ENCODE measurements around the gene SPATA20. TPM values are rescaled to one million over a fixed set of nuclear protein-coding genes. Genes with fewer than 3 reads are reported as not detected.

The SPATA20 gene
- total and polyA plus RNA-seq, 2 of the 13 experiments (the other 11 are each of a cell fraction or from before 2014, with no cell fraction given): 36.1 to 64.8 TPM

DNA sequence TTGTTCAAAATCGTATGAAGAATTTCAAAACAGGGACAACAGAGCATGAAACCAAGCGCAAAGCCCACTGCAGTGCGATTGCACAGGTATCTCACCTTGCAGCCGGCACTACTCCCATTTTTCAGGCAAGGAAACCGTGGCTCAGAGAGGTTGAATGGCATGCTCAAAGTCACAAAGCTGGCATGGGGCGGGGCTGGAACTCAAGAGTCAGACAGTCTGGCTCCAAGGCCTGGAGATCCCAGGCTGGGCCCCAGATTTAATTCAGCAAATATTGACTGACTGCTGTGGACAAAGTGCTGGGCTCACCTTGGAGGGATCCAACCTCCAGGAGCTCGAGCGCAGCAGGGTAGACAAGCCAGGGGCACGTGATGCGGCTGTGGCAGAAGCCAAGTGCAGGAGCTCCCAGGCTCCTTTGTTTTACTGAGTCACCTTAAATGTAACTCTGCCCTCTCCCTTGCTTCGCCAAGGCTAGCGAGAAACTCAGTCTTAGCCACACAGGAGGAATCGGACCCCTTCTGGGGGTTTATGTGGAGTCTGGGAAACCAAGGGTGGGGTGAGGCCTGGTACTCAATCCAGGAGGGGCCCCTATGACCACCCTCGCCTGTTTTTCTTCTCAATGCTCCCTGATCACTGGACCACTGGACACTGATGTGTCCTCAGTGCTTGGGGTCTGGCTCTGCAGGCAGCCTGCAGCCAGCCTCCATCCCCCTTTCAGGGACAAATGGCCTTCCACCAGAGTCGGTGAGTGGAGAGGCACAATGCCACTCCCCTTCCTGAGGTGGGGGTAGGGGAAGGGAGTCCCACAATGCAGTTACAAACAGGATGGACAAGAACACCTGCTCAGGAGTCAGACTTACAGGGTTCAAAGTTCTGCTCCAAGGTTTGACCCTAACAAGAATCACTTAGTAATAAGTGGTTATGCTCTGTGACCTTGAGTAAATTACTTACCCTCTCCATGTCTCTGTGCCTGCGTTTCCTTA lies 3.9 kb upstream of the SPATA20 start (continued):
- TF ChIP-seq, protein P1, sequence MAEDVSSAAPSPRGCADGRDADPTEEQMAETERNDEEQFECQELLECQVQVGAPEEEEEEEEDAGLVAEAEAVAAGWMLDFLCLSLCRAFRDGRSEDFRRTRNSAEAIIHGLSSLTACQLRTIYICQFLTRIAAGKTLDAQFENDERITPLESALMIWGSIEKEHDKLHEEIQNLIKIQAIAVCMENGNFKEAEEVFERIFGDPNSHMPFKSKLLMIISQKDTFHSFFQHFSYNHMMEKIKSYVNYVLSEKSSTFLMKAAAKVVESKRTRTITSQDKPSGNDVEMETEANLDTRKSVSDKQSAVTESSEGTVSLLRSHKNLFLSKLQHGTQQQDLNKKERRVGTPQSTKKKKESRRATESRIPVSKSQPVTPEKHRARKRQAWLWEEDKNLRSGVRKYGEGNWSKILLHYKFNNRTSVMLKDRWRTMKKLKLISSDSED (CRISPR knock-in tag; IDR thresholded peaks at IDR 0.05): no peak
- TF ChIP-seq FOSL1 (CRISPR knock-in tag; IDR thresholded peaks at IDR 0.05; ENCODE audit: borderline replicate concordance) (peak; percentile 57; the same call in 1 of the 2 replicates), FOXA3 (CRISPR knock-in tag; IDR thresholded peaks at IDR 0.05) (peak; percentile 95), ZNF263 (CRISPR knock-in tag; IDR thresholded peaks at IDR 0.05) (peak; percentile 76), HNRNPH1 (optimal IDR thresholded peaks at IDR 0.05; ENCODE audit: low read depth, low read length) (no peak), SP4 (CRISPR knock-in tag; IDR thresholded peaks at IDR 0.05) (no peak), KDM3A (CRISPR knock-in tag; IDR thresholded peaks at IDR 0.05; ENCODE audit: low read depth) (peak; percentile 77), ZNF883 (CRISPR knock-in tag; IDR thresholded peaks at IDR 0.05; ENCODE audit: not compliant biosample characterization) (no peak), KDM6A (CRISPR knock-in tag; IDR thresholded peaks at IDR 0.05; ENCODE audit: low read depth) (peak; percentile 96), ATAD3A (CRISPR knock-in tag; IDR thresholded peaks at IDR 0.05) (no peak), ZFP41 (CRISPR knock-in tag; IDR thresholded peaks at IDR 0.05; ENCODE audit: borderline replicate concordance) (no peak)
- TF ChIP-seq, protein P2, sequence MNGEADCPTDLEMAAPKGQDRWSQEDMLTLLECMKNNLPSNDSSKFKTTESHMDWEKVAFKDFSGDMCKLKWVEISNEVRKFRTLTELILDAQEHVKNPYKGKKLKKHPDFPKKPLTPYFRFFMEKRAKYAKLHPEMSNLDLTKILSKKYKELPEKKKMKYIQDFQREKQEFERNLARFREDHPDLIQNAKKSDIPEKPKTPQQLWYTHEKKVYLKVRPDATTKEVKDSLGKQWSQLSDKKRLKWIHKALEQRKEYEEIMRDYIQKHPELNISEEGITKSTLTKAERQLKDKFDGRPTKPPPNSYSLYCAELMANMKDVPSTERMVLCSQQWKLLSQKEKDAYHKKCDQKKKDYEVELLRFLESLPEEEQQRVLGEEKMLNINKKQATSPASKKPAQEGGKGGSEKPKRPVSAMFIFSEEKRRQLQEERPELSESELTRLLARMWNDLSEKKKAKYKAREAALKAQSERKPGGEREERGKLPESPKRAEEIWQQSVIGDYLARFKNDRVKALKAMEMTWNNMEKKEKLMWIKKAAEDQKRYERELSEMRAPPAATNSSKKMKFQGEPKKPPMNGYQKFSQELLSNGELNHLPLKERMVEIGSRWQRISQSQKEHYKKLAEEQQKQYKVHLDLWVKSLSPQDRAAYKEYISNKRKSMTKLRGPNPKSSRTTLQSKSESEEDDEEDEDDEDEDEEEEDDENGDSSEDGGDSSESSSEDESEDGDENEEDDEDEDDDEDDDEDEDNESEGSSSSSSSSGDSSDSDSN (CRISPR knock-in tag; IDR thresholded peaks at IDR 0.05): peak; percentile 33; the same call in 1 of the 2 replicates
- TF ChIP-seq, protein P3, sequence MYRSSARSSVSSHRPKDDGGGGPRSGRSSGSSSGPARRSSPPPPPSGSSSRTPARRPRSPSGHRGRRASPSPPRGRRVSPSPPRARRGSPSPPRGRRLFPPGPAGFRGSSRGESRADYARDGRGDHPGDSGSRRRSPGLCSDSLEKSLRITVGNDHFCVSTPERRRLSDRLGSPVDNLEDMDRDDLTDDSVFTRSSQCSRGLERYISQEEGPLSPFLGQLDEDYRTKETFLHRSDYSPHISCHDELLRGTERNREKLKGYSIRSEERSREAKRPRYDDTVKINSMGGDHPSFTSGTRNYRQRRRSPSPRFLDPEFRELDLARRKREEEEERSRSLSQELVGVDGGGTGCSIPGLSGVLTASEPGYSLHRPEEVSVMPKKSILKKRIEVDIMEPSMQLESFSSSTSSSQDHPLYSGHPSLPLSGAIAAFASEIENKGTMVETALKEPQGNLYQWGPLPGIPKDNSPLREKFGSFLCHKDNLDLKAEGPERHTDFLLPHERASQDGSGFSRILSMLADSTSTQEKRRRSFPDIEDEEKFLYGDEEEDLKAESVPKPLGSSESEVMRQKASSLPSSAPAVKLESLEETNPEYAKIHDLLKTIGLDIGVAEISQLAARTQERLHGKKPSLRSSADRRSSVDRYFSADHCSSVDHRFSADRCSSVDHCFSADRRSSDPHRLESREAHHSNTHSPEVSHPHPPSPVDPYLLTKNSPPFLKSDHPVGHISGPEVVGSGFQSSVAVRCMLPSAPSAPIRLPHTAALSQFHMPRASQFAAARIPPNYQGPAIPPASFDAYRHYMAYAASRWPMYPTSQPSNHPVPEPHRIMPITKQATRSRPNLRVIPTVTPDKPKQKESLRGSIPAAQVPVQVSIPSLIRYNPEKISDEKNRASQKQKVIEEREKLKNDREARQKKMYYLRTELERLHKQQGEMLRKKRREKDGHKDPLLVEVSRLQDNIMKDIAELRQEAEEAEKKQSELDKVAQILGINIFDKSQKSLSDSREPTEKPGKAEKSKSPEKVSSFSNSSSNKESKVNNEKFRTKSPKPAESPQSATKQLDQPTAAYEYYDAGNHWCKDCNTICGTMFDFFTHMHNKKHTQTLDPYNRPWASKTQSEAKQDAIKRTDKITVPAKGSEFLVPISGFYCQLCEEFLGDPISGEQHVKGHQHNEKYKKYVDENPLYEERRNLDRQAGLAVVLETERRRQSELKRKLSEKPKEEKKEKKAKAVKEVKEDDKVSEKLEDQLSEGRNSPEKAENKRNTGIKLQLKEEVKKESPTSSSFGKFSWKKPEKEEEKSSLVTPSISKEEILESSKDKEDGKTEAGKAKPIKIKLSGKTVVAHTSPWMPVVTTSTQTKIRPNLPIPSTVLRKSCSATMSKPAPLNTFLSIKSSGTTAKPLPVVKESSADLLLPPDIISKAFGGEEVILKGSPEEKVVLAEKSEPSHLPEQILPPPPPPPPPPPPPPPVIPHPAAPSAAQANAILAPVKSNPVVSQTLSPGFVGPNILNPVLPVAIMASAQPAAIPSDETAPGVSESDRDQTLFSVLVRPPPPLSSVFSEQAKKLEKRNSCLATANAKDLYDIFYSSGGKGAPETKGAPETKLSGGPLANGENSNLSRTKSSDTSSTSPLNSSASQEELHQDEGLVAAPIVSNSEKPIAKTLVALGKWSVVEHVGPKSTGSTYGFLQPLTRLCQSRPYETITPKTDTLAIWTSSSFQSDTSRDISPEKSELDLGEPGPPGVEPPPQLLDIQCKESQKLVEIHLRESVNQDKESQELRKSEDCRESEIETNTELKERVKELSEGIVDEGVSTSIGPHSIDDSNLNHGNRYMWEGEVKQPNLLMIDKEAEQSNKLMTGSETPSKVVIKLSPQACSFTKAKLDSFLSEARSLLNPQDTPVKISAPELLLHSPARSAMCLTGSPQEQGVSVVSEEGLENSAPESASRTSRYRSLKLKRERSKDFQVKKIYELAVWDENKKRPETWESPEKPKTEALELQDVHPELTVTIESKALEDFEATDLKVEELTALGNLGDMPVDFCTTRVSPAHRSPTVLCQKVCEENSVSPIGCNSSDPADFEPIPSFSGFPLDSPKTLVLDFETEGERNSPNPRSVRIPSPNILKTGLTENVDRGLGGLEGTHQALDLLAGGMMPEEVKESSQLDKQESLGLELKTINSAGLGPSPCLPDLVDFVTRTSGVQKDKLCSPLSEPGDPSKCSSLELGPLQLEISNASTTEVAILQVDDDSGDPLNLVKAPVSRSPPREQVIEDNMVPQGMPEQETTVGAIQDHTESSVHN (CRISPR knock-in tag; IDR thresholded peaks at IDR 0.05): no peak
- TF ChIP-seq, protein P4, sequence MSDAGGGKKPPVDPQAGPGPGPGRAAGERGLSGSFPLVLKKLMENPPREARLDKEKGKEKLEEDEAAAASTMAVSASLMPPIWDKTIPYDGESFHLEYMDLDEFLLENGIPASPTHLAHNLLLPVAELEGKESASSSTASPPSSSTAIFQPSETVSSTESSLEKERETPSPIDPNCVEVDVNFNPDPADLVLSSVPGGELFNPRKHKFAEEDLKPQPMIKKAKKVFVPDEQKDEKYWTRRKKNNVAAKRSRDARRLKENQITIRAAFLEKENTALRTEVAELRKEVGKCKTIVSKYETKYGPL (CRISPR knock-in tag; IDR thresholded peaks at IDR 0.05): no peak

Measured in HepG2 (cell line).